Measurements from ENCODE around the gene APBB2.

DNA sequence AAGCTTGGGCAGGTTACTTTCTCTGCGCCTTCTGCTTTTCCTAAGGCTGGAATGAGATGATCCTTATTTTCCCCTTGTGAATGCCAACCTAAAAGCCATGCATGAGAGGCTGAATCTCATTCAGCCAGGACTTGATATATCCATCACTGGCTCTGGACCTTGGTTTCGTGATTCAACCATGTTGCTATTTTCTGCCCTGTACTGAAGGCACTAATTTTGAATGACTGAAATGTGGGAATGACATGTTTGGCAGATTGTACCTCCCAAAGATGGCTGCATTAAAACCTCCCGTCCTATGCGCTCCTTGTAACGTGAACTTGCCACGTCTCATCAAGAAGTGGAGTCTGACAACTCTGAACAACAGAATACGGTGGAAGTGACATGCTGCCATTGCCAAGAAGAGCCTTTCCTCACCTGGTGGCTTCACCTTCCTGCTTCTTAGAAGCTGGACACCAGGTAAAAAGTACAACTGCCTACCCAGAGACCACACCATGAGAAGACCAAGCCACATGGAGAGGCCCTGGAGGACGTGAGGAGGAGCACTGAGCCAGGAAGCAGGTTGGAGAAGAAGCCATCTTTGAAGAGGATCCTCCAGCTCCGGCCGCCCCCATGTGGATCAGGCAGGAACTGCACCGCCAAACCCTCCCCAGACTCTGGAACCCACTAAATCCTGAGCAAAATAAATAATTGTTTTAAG, 290.1 kb downstream of the APBB2 start:
- TF ChIP-seq EZH2 (IDR thresholded peaks at IDR 0.05; ENCODE audit: borderline replicate concordance, insufficient read depth, low read depth, low read length, poor library complexity, severe bottlenecking) = no peak
- TF ChIP-seq, protein P1, sequence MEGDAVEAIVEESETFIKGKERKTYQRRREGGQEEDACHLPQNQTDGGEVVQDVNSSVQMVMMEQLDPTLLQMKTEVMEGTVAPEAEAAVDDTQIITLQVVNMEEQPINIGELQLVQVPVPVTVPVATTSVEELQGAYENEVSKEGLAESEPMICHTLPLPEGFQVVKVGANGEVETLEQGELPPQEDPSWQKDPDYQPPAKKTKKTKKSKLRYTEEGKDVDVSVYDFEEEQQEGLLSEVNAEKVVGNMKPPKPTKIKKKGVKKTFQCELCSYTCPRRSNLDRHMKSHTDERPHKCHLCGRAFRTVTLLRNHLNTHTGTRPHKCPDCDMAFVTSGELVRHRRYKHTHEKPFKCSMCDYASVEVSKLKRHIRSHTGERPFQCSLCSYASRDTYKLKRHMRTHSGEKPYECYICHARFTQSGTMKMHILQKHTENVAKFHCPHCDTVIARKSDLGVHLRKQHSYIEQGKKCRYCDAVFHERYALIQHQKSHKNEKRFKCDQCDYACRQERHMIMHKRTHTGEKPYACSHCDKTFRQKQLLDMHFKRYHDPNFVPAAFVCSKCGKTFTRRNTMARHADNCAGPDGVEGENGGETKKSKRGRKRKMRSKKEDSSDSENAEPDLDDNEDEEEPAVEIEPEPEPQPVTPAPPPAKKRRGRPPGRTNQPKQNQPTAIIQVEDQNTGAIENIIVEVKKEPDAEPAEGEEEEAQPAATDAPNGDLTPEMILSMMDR (IDR thresholded peaks at IDR 0.05) = peak; percentile 85
